IPS DF 19.7 (cell line): Measurements from ENCODE around the gene ABHD2.
"Not testable (repeated sequence)": the region's sequence is repeated elsewhere in the genome, so short reads cannot be mapped to it uniquely, and the experiment has no call there.

Experiments used
- DNase-seq: peaks from one replicate; pipeline ENCODE4 v3.0.0-alpha.2; 2013; ENCODE audit warnings: low read depth, low spot score

The ABHD2 gene

GRCh38 chr15:89075101-89075640 is 13.1 kb upstream of the ABHD2 start:
- DNase-seq: no peak

DNA sequence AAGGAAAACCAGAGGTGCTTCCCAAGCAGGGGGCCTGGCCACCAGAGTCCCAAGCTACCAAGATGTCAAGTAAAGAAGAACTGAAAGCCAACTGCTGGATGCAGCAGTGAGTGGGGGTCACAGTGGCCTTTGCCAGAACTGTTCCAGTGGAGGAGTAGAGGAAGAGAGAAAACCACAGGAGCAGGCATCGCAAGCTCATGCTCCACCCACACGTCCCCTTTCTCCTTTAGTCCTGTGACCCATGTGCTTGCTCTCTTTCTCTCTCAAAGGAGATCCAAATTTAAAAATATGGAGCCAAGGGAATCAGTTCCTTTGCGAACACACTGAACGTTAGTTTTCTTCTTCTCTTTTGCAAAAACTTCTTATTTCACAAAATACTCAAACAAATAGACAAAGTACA is 12.4 kb upstream of the ABHD2 start:
- DNase-seq: no peak

GRCh38 chr15:89077750-89078149 is 10.5 kb upstream of the ABHD2 start:
- DNase-seq: no peak

DNA sequence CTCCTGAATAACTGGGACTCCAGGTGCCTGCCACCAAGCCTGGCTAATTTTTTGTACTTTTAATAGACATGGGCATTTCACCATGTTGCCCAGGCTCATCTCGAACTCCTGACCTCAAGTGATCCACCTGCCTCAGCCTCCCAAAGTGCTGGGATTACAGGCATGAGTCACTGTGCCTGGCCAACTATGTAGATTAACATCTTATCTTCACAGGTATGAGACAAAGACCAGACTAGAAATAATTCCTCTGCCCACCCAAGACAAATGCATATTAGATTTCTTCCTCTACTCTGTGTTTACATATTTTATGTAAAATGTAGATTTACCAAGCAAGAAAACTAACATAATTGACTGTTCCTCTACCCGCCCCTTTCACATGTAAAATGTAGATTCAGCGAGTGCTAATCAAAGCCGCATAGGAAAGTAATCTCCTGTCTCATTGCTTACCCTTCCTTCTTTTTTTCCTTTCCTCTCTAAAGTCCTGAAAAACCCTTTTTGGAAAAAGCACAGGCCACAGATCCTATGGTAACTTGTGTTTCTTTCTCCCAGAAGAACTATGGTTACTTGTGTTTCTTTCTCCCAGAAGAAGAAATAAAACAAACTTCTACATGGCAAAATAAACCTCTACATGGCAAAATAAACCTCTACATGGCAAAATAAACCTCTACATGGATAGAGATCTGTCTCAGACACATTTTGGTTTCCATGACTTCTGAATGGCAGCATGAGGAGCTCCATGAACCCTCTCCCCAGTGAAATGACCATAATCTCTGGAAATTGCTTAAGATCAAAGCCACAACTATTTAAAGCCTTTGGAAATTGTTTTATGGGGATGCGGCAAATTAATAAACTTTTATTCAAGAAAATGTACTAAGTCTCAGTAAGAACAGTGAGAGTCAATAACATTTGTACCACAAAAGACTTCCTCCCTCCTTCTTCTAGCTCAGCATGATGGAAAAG is 9.1 kb upstream of the ABHD2 start:
- no peak for DNase-seq

DNA sequence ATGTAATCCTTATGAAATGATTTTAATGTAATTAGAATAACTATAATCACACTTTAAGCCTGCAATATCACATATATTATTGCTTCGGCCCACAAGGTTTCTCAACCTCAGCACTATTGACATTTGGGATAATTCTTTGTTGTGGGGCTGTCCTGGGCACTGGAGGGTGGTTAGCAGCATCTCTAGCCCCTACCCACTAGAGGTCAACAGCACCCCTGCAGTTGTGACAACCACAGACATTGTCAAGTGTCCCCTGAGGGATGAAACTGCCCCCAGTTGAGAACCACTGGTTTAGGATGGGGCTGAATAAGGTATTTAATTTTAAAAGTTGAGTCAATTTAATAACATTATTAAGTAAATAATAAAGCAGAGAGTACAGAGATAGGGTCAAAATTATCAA is 6.4 kb upstream of the ABHD2 start:
- no peak for DNase-seq

DNA sequence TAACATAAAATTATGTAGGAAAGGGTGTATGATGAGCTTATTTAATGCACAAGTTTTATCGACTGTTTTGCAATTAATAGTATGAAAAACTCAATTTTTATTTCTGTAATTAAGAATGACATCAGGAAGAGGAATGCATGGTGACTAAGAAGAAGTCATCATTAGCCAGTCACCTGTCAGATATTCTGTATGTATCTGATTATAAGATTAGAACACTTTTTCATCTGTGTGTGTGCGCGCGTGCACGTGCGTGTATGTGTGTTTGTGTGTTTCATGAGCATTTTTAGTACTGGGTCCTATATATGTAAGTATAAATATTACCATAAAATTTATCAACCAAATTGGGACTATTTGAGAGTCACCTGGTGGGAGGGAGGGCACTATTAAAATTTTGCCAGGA is 5.0 kb upstream of the ABHD2 start:
- no peak for DNase-seq

DNA sequence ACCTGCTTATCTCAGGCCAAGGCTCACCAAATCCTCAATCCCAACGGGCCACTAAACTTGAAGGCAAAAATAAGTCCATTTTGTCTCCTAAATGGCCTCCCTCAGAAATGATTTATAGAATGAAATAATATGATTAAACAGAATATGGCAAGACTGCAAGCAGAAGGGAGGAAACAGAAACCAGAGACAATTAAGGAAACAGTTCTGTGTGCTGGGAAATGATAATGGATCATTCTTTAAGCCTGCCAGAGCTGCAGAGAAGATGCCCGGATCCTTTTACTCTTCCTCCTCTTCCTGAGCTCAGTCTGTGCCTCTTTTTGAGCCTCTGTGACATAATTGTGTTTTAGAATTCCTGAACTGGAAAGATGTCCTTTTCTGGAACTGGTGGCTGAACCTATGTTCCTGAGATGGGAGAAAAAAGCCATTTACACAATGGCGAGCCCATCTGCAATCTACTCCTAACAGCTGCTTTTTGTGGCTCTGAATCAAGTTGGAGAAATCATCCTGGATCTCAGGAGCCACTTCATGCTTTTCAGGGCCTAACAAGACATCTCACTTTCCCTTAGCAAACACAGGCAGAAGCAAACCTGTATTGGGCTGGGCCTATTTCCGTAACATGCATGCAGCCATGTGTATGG is 2.8 kb upstream of the ABHD2 start:
- DNase-seq: no peak

- not testable (repeated sequence) for DNase-seq
These were observed 2.3 kb upstream of the ABHD2 start for GRCh38 chr15:89085933-89086332.

- not testable (repeated sequence) for DNase-seq
These were observed 1.9 kb upstream of the ABHD2 start for GRCh38 chr15:89086390-89086789.

DNA sequence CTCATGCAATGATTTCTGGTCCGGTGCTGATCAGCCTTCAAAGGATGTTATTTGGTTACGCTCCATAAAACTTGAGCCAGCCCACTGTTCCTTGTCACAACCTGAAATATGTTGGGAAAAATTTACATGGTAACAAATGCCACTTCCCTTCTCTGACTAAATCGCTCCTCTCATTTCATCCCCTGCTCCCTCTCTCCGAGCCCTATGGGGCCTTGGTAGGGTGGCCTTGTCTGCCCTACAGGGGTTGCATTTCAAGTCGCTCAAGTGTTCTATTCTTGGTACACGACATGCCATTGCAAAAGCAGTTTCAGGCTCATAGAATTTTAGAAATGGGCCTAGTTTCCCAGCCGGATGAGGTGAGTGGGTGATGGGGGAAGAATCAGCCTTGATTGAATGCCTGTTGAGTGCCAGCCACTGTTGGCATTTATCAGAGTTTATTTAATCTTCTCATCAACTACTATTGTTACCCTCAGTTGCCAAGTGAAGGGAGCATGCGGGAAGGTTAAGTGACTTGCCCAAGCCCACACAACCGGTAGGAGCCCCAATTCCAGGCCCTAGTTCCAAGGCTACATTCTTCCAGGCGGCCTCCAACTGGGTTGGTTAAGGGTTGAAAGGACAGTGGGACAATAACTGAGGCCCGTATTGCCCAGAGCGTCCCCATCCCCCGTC is 961 bp upstream of the ABHD2 start:
- no peak for DNase-seq

- no peak for DNase-seq
These were observed 504 bp downstream of the ABHD2 start for GRCh38 chr15:89088605-89089315.

DNA sequence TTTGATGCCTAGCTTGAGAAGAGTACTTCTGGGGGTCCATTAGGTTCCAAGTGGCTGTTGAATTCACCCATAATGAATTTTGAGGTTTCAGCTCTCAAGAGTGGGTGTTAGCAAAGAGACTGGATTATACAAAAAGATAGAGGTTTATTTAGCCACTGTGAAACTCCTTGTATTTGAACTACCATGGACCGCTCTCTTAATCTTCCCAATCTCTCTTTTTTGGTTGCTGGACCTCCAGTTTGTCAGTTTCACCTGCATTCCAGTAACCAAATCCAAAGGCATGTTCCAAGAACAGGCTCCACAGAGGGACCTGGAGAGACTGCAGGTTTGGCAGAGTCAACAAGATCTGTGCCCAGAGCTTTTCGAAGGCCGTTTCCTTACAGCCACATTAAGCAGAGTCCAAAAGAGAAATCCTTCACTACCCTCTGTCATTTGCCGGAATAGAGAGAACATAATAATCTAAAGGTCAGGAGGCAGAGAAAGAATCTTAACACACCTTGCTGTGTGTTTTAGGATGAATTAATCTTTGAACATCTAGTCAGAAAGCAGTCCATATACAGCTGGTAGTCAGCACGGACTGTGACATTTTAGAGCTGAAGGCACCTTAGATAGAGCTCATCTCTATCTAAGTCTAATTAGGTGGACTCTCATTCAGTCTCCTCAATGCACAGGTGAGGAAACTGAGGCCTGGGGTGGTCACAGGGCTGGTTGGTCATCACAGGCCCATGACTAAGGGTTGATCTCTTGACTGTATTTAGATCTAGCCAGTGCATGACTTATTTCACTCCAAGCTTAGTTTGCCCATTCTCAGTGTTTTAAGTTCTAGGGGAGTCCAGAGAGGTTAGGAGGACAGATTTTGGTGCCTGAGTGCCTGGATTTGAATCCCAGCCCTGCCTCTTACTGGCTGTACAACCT is 1.3 kb downstream of the ABHD2 start:
- no peak for DNase-seq

- DNase-seq: no peak
These were observed 2.8 kb downstream of the ABHD2 start for GRCh38 chr15:89090791-89091626.

DNA sequence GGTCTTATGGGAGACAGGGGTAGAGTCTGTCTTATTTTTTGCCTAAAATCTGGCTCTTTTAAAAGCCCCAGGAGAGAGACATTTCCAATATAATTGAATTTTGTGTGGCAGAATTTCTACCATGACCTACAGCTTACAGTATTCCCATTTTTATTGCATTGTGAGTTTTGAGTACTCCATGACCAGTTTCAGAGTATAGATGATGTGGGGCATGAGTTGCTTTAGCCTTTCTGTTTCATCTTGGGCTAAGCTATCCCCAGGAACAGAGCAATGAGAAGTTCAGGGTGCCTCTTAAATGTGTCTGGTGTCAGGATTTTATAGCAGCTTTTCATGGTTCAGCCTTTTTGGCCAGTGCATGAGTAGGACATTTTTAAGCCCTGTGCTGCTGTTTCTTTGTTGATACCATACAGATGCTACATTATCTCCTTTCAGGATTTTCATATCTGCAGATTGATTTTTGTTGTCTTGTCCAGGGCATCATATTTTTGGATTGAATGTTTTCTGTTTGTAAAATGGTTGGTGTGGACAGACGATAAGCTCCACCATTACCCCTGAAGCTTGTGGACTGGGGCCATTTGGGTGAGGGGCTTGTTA is 3.5 kb downstream of the ABHD2 start:
- DNase-seq: no peak

DNA sequence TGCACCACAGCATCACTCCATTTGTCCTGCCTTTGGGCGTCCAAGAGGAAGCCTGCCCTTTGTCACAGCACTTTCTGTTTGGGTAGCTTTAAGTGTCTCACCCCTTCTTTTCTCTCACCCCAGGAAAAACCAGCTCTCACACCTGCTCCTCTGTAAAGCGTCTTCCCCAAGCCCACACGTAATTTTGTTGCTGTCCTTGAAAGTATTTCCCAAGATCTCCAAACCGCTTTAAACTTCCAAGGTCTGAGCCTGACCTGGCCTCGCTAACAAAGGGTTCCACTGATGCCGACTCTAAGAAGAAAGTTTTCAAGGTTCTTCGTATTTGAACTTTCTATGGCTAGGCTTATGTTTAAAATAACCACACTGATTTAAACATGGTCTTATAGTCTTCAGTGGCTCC is 5.3 kb downstream of the ABHD2 start:
- no peak for DNase-seq

DNA sequence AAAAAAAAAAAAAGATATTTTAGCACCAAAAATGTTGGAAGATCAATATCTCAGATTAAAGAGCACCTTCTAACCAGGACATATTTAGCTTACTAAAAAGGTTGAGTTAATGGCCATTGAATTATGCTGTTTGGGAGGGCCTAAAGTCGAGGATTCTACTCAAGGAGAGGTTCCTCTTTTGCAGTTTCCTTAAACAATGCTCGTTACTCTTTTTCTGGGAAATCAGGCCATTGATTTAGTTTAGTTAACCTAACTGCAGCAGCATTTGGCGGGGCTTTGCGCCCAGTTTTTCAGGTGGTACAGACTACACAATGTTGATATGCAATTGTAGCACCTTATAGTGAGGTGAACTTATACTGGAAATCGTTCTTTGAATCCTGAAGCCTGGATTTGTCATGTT is 6.8 kb downstream of the ABHD2 start:
- no peak for DNase-seq

DNA sequence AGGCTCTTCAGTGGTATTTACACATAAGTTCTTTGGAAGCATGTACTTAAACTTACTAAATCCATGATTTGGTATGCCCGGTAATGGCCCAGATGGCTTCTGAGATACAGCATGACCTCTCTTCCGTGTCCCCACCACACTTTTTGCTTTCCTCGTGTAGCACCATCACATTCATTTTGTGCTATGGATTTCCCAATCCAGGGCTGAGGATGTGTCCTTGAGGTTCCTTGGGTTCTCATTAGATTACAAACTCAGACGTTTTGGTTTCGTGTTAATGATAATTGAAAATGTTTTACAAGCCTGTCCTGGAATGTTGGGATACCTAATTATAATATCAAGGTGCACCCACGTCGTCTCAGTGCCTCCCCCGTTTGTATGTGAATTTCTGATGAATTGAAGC is 7.3 kb downstream of the ABHD2 start:
- DNase-seq: no peak

GRCh38 chr15:89096664-89097063 is 8.4 kb downstream of the ABHD2 start:
- DNase-seq: no peak

DNA sequence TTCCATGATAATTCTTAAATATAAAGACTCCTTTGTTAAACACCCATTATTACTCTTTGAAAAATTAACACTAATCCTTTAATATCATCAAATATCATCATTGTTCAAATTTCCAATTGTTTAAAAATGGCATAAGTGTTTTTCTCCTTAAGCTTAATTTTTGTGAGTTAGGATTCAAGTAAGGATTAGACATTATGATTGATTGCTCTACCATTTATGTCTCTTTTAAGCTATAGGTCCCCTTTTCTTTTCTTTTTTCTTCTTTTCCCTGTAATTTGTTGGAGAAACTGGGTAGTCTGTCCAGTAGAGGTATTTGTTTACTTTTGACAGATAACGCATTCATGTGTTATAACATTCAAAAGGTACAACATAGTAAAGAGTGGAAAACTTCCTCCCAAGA is 9.1 kb downstream of the ABHD2 start:
- DNase-seq: no peak
